CD14-positive monocyte (primary cell): ENCODE measurements around the gene TMEM109. TPM values are rescaled to one million over a fixed set of nuclear protein-coding genes. Genes with fewer than 3 reads are reported as not detected.
A peak's percentile ranks its signal among the peaks of the same experiment; 100 is the strongest.

ENCODE experiments used
- DNase-seq, 3 donors: peaks; one replicate each; pipeline ENCODE4 v3.0.0-alpha.2; 2011 to 2022
- H2AFZ ChIP-seq: 2 replicates; pipeline ENCODE4 v1.6.0; 2012; ENCODE audit warnings: mild to moderate bottlenecking, low read depth, low read length, inconsistent platforms; ENCODE audit not compliant: insufficient read depth, poor library complexity, severe bottlenecking
- H3K27ac ChIP-seq, 2 donors: 1 replicate in 1 of 2; 2 replicates in 1 of 2; pipeline ENCODE4 v1.5.1; 2012 to 2013; ENCODE audit warnings: low read length in 2 of 2, control low read depth in 1 of 2, inconsistent platforms in 1 of 2, low read depth in 1 of 2, mild to moderate bottlenecking in 1 of 2
- H3K27me3 ChIP-seq, 2 donors: one replicate each; pipeline versions ENCODE4 v1.6.0 to v1.6.1; 2011 to 2013; ENCODE audit warnings: low read length in 2 of 2; ENCODE audit not compliant: control insufficient read depth in 2 of 2, insufficient read depth in 2 of 2
- H3K36me3 ChIP-seq, 2 donors: replicated peaks in 1 of 2; 1 replicate in 1 of 2; 2 replicates in 1 of 2; pipeline versions ENCODE4 v1.5.1 to v1.6.1; 2012 to 2013; ENCODE audit warnings: low read length in 2 of 2, control low read depth in 1 of 2, inconsistent platforms in 1 of 2, mild to moderate bottlenecking in 1 of 2; ENCODE audit not compliant: insufficient read depth in 2 of 2, control insufficient read depth in 1 of 2
- H3K4me1 ChIP-seq, 2 donors: 1 replicate in 1 of 2; 2 replicates in 1 of 2; pipeline versions ENCODE4 v1.5.1 to v1.6.1; 2012 to 2013; ENCODE audit warnings: low read length in 2 of 2, control low read depth in 1 of 2, inconsistent platforms in 1 of 2, mild to moderate bottlenecking in 1 of 2, moderate library complexity in 1 of 2; ENCODE audit not compliant: insufficient read depth in 2 of 2, control insufficient read depth in 1 of 2
- H3K4me2 ChIP-seq: replicated peaks from 2 replicates; pipeline ENCODE3; 2012; ENCODE audit warnings: low read length, moderate library complexity, mild to moderate bottlenecking; ENCODE audit not compliant: poor library complexity, severe bottlenecking; ENCODE audit errors: extremely low read depth
- H3K4me3 ChIP-seq, 3 experiments: fragments of 200-600 bp in 1 of 3; sonication (generic) in 1 of 3; replicated peaks in 1 of 3; 1 replicate in 2 of 3; 2 replicates in 1 of 3; pipeline ENCODE4 v1.5.1; 2011 to 2013; ENCODE audit warnings: low read length in 3 of 3, mild to moderate bottlenecking in 3 of 3, control low read depth in 2 of 3, low read depth in 2 of 3, inconsistent platforms in 1 of 3, moderate library complexity in 1 of 3
- H3K79me2 ChIP-seq: 2 replicates; pipeline ENCODE4 v1.6.0; 2012; ENCODE audit warnings: mild to moderate bottlenecking, control low read depth, inconsistent platforms, low read length, moderate library complexity; ENCODE audit not compliant: insufficient read depth
- H3K9ac ChIP-seq: 2 replicates; pipeline ENCODE4 v1.6.0; 2017; ENCODE audit warnings: low read length, mild to moderate bottlenecking; ENCODE audit not compliant: insufficient read depth, poor library complexity, severe bottlenecking
- H3K9me3 ChIP-seq, 2 donors: replicated peaks in 1 of 2; 1 replicate in 1 of 2; 2 replicates in 1 of 2; pipeline versions ENCODE4 v1.5.1 to v1.6.1; 2012 to 2013; ENCODE audit warnings: low read length in 2 of 2, control low read depth in 1 of 2; ENCODE audit not compliant: control insufficient read depth in 1 of 2, insufficient read depth in 1 of 2
- H4K20me1 ChIP-seq: 2 replicates; pipeline ENCODE4 v1.6.0; 2012; ENCODE audit warnings: mild to moderate bottlenecking, low read length, control low read depth, moderate library complexity; ENCODE audit not compliant: insufficient read depth
- H3K27ac Mint-ChIP-seq, 7 donors: one replicate each; pipeline ENCODE4 v1.8.0; 2020; ENCODE audit warnings: mild to moderate bottlenecking in 7 of 7, mixed read lengths in 7 of 7, moderate library complexity in 6 of 7, inconsistent platforms in 2 of 7
- H3K27me3 Mint-ChIP-seq, 3 donors: one replicate each; pipeline ENCODE4 v1.8.0; 2021 to 2022; ENCODE audit warnings: low read depth in 3 of 3, mild to moderate bottlenecking in 3 of 3, mixed read lengths in 3 of 3, moderate library complexity in 3 of 3, inconsistent platforms in 1 of 3
- H3K36me3 Mint-ChIP-seq, 2 donors: one replicate each; pipeline ENCODE4 v1.8.0; 2020; ENCODE audit warnings: mixed read lengths in 2 of 2, inconsistent platforms in 1 of 2, mild to moderate bottlenecking in 1 of 2
- H3K4me1 Mint-ChIP-seq: one replicate; pipeline ENCODE4 v1.8.0; 2020; ENCODE audit warnings: mild to moderate bottlenecking, mixed read lengths
- H3K4me3 Mint-ChIP-seq, 2 donors: one replicate each; pipeline ENCODE4 v1.8.0; 2020; ENCODE audit warnings: mild to moderate bottlenecking in 2 of 2, mixed read lengths in 2 of 2, moderate library complexity in 1 of 2
- H3K9me3 Mint-ChIP-seq, 7 donors: one replicate each; pipeline ENCODE4 v1.8.0; 2020 to 2022; ENCODE audit warnings: mixed read lengths in 7 of 7, mild to moderate bottlenecking in 6 of 7, moderate library complexity in 6 of 7, inconsistent platforms in 2 of 7
- WGBS: methylation state at CpG from one replicate; pipeline ENCODE4 v1.1.5; 2013; ENCODE audit warnings: missing lambda C conversion rate; ENCODE audit not compliant: insufficient coverage; 5-methylcytosine and 5-hydroxymethylcytosine counted together
- intact Hi-C, 2 donors: fragments of 100-400 bp; cut with micrococcal nuclease; formaldehyde crosslinking; loops; one replicate each; pipeline versions ENCODE4 v1.15.0 to v1.15.1; 2023
- polyA plus RNA-seq, 3 donors: library from polyadenylated mRNA; depleted of rRNA in 1 of 3; unstranded in 2 of 3; stranded (reverse) in 1 of 3; fragments of 300-500 nt in 2 of 3; fragments of >200 nt in 1 of 3; fragmentation: Illumina TruSeq in 2 of 3; gene quantifications; 1 replicate in 2 of 3; 2 replicates in 1 of 3; pipeline ENCODE4 v1.2.3, GENCODE V29; 2012 to 2021
- TF ChIP-seq, protein P1 (sequence below): fragments of 200-600 bp; IDR thresholded peaks from one replicate; pipeline ENCODE4 v1.8.0; 2022; ENCODE audit warnings: antibody characterized with exemption, mild to moderate bottlenecking

TMEM109 gene
- polyA plus RNA-seq, 3 donors: 22.7 to 112 (median 110) TPM

DNA sequence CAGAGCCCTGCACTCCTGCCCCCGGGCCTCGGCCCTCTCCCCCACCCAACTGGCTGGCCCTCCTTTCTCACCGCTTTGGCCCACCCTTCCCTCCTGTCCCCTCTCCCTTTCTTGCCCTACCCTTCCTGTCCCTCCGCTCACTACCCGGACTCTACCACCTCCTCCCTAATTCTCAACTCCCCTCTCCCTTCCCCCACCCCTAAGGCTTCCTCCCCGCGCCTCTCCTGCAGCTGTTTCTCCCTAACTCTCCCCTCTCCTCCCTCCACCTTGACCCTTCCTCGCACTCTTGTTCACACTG, 37.6 kb downstream of the TMEM109 start:
- TF ChIP-seq, protein P1, sequence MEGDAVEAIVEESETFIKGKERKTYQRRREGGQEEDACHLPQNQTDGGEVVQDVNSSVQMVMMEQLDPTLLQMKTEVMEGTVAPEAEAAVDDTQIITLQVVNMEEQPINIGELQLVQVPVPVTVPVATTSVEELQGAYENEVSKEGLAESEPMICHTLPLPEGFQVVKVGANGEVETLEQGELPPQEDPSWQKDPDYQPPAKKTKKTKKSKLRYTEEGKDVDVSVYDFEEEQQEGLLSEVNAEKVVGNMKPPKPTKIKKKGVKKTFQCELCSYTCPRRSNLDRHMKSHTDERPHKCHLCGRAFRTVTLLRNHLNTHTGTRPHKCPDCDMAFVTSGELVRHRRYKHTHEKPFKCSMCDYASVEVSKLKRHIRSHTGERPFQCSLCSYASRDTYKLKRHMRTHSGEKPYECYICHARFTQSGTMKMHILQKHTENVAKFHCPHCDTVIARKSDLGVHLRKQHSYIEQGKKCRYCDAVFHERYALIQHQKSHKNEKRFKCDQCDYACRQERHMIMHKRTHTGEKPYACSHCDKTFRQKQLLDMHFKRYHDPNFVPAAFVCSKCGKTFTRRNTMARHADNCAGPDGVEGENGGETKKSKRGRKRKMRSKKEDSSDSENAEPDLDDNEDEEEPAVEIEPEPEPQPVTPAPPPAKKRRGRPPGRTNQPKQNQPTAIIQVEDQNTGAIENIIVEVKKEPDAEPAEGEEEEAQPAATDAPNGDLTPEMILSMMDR: no peak
- Histone ChIP-seq H3K9me3 (no peaks in the 10 kb centered on the region), H3K79me2 (peaks cover 47% of the 10 kb centered on the region), H3K27ac (peak overlapping the region; percentile 99 to 100), H3K36me3 (peaks cover 11 to 26% of the 10 kb centered on the region in 2 donors), H3K4me2 (peak overlapping the region; percentile 94), H3K9ac (peak overlapping the region; percentile 94), H4K20me1 (peaks cover 46% of the 10 kb centered on the region), H3K4me3 (peak overlapping the region; percentile 74 to 94 (median 82)), H3K27me3 (no peaks in the 10 kb centered on the region), H3K4me1 (peaks cover 71 to 90% of the 10 kb centered on the region in 2 donors), H2AFZ (no peak overlapping the region)
- H3K4me3 Mint-ChIP-seq: peak overlapping the region; percentile 90 to 94
- H3K27me3 Mint-ChIP-seq: peaks cover 3 to 17% (median 9%) of the 10 kb centered on the region in 3 donors
- peaks cover 35 to 45% of the 10 kb centered on the region in 2 donors for H3K36me3 Mint-ChIP-seq
- peak in 1 of 3 donors; percentile 49 for DNase-seq
- peak overlapping the region; percentile 99 to 100 (median 100) for H3K27ac Mint-ChIP-seq
- under 1% methylated on average over 8 of the region's 8 CpGs for WGBS
- H3K9me3 Mint-ChIP-seq: peaks cover 0 to 3% (median 0%) of the 10 kb centered on the region in 7 donors
- H3K4me1 Mint-ChIP-seq: peaks cover 74% of the 10 kb centered on the region
- intact Hi-C loops: loop anchor here (5.0 kb wide), 3 partner anchors 34 to 211 kb away; partner anchors contain the start of gene VPS37C (in 1 of the 2)

DNA sequence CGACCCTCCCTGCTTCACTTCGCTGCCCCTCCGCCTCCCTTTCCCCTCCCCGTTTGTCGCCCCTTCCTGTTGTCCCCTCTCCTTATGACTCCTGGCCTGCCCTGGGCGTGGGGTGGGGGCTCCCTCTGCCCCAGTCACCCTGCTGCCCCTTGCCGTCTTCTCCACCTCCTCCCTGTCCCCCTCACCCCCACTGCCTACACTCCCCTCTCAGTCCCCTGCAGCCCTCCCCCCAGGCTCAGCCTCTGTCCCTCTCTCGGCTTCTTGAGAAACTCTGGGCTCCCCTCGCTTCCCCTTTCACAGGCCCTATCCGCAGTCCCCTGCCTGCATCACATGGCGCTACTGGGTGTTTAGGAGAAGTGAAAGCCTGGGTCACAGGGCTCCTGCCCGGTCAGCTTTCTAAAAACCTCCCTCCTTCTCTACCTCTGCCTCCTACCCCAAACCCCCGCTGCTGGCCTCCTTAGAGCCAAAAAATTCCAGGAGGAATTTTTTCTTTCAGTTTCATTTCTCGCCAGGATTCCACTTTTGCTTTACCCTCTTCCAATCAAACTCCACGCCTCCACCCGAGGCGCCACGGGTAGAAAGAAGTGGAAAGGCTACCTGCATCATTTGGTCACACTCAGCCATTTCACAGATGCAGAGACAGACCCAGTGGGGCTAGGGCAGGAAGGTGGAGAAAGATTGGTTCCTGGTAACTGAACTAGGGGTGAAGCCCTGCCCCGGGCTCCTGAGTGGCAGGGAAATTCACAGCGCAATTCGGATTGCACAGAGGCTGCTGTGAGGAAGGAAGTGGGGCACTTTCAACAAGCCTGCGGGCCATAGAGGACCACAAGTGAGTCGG, 38.2 kb downstream of the TMEM109 start, which contains the start of gene SLC15A3:
Gene SLC15A3, minus strand, starts transcription at position 273 of the 838 bp plus-strand sequence. CDS start 625 bp downstream, outside the sequence.
- DNase-seq: peak; percentile 95 to 98 (median 95)
- Histone ChIP-seq H3K9me3 (no peaks in the 10 kb centered on the region), H3K4me2 (peak within 1 kb of the TSS; percentile 94), H3K27me3 (no peaks in the 10 kb centered on the region), H3K4me1 (peaks cover 69 to 85% of the 10 kb centered on the region in 2 donors), H4K20me1 (peaks cover 40% of the 10 kb centered on the region), H3K4me3 (peak within 1 kb of the TSS; percentile 74 to 94 (median 82)), H3K79me2 (peaks cover 46% of the 10 kb centered on the region), H3K36me3 (peaks cover 8 to 20% of the 10 kb centered on the region in 2 donors), H3K27ac (peak within 1 kb of the TSS; percentile 99 to 100), H3K9ac (peak within 1 kb of the TSS; percentile 94), H2AFZ (no peak within 1 kb of the TSS)
- Mint-ChIP-seq H3K4me1 (peaks cover 73% of the 10 kb centered on the region), H3K27me3 (peaks cover 9 to 17% (median 15%) of the 10 kb centered on the region in 3 donors), H3K4me3 (peak within 1 kb of the TSS; percentile 95 to 96), H3K36me3 (peaks cover 33 to 40% of the 10 kb centered on the region in 2 donors), H3K9me3 (peaks cover 0 to 2% (median 0%) of the 10 kb centered on the region in 7 donors), H3K27ac (peak within 1 kb of the TSS; percentile 99 to 100 (median 100))
- WGBS: under 1% methylated on average over 13 of the region's 23 CpGs
- intact Hi-C loops: loop anchor here (2.0 to 5.0 kb wide), 4 partner anchors 35 to 210 kb away; partner anchors contain the start of gene VPS37C (in 2 of the 2)
- TF ChIP-seq, protein P1: no peak
